Mesodermal cell (in vitro differentiated cells): Measurements from ENCODE around the gene KLF14.

Experiments used
- H3K27ac ChIP-seq: 2 replicates; pipeline ENCODE4 v1.7.0; 2013; ENCODE audit warnings: mild to moderate bottlenecking, low read depth, low read length, moderate library complexity; ENCODE audit not compliant: severe bottlenecking
- H3K36me3 ChIP-seq: 2 replicates; pipeline ENCODE4 v1.7.1; 2013; ENCODE audit warnings: mild to moderate bottlenecking, low read length, moderate library complexity; ENCODE audit not compliant: control insufficient read depth, insufficient read depth
- H3K4me1 ChIP-seq: one replicate; pipeline ENCODE4 v1.7.1; 2013; ENCODE audit warnings: mild to moderate bottlenecking, low read length; ENCODE audit not compliant: insufficient read depth, control insufficient read depth, poor library complexity, severe bottlenecking
- H3K4me3 ChIP-seq: 2 replicates; pipeline ENCODE4 v1.7.0; 2013; ENCODE audit warnings: low read length, control low read depth, mild to moderate bottlenecking; ENCODE audit not compliant: insufficient read depth, poor library complexity, severe bottlenecking; ENCODE audit errors: extremely low read depth
- H3K9me3 ChIP-seq: 2 replicates; pipeline ENCODE4 v1.7.1; 2013; ENCODE audit warnings: mild to moderate bottlenecking, low read length, moderate library complexity; ENCODE audit not compliant: control insufficient read depth
- WGBS, 2 experiments: methylation state at CpG; one replicate each; pipeline ENCODE4 v1.1.5; 2013; ENCODE audit warnings: missing lambda C conversion rate in 2 of 2; ENCODE audit not compliant: insufficient coverage in 2 of 2; 5-methylcytosine and 5-hydroxymethylcytosine counted together

Gene KLF14

GRCh38 chr7:130748531-130749389 is 14.8 kb upstream of the KLF14 start:
- WGBS, 2 experiments: no CpG with 5 or more reads among the region's 5 CpGs
- Histone ChIP-seq H3K4me1 (no peaks in the 10 kb centered on the region), H3K9me3 (no peaks in the 10 kb centered on the region), H3K27ac (no peak overlapping the region), H3K4me3 (no peak overlapping the region), H3K36me3 (no peaks in the 10 kb centered on the region)

- no peak overlapping the region for H3K4me3 ChIP-seq
- H3K9me3 ChIP-seq: no peaks in the 10 kb centered on the region
- 40 to 74% methylated on average over 3 of the region's 3 CpGs for WGBS, 2 experiments
- H3K36me3 ChIP-seq: no peaks in the 10 kb centered on the region
- no peaks in the 10 kb centered on the region for H3K4me1 ChIP-seq
- H3K27ac ChIP-seq: no peak overlapping the region
These were observed 7.5 kb upstream of the KLF14 start for GRCh38 chr7:130741331-130741995.

DNA sequence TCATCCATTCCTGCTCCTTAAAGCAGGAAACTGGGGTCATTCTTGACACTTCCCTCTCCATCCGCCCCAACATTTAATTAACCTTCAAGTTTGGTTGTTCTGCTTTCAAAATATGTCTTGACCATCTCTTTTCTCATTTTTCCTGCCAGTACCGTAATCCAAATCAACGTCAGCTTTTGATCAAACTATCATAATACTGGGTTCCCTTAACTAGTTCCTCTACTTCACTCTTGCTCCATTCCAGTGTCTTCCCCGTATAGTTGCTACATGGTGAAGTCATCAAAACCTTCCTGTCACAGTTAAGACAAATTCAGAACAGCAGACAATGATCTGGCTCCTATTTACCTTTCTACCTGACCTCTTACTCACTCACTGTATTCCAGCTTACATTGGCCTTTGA is 6.6 kb upstream of the KLF14 start:
- Histone ChIP-seq H3K4me3 (no peak overlapping the region), H3K4me1 (no peaks in the 10 kb centered on the region), H3K36me3 (no peaks in the 10 kb centered on the region), H3K27ac (no peak overlapping the region), H3K9me3 (no peaks in the 10 kb centered on the region)
- 81 to 82% methylated on average over 4 of the region's 4 CpGs for WGBS, 2 experiments

DNA sequence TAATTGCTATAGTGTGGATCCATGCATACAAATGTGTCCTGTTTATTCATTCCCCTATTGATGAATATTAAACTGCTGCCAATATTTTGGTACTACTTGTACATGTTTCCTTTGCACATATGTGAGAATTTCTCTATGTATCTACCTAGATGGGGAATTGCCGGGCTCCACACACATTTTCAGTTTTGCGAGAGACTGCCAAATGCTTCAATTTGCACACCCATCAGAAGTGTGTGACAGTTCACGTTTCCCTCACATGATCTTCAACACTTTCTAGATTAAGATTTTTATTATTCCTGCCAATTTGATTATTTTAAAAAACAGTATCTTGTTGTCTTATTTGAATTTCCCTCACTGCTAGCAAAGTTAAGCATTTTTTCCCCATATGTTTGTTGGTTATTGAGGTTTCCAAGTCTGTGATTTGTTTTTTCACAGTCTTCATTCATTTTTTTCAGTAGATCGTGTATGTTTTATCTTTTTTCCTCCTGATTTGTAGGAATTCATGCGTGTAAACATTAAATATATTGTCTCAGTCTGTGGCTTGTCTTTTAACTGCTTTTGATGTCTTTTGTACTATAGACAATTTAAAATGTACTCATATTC is 2.4 kb upstream of the KLF14 start:
- Histone ChIP-seq H3K4me3 (no peak overlapping the region), H3K36me3 (no peaks in the 10 kb centered on the region), H3K4me1 (peaks cover 6% of the 10 kb centered on the region), H3K9me3 (peaks cover 16% of the 10 kb centered on the region), H3K27ac (no peak overlapping the region)
- no CpG with 5 or more reads among the region's 5 CpGs for WGBS, 2 experiments

- Histone ChIP-seq H3K4me1 (peaks cover 6% of the 10 kb centered on the region), H3K36me3 (no peaks in the 10 kb centered on the region), H3K4me3 (peak overlapping the region; percentile 49), H3K27ac (no peak overlapping the region), H3K9me3 (peaks cover 16% of the 10 kb centered on the region)
- 0% methylated on average over 2 of the region's 13 CpGs for WGBS, 2 experiments
These were observed 1.1 kb upstream of the KLF14 start for GRCh38 chr7:130734815-130735716.

DNA sequence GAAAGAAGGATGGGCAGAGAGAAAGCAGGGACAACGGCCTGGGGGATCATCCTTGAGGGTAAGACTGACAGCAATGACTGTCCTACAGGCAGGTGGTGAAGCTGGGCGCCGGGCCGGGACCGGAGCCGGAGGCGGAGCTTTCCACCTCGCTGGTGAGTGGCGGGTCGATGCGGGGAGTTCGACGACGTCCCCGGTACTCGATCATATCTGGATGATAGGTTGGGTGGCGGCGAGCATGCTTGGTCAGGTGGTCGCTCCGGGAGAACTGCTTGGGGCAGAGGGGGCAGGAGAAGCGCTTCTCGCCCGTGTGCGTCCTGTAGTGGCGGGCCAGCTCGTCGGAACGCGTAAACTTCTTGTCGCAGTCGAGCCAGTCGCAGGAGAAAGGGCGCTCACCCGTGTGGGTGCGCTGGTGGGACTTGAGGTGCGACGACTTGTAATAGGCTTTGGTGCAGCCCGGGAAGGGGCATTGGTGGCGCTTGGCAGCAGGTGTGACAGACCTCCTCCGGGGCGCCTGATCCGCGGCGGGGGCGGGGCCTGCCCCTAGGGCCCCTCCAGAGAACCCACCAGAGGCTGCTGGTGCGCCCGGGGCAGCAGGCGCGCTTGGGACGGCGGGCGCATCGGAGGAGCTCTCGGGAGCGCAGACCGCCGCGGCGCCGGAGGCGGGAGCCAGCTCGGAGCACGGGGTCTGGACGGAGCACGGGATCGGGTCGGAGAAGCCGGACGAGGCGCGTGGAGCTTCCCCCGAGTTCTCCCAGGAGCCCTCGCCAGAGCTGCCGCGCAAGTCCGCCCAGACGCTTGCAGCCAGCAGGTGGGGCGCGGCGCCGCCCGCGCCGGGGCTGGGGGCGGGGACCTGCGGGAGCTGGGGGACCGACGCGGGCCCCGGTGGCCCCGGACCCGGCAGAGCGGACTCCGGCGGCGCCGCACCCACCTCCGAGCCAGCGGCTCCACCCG is 752 bp downstream of the KLF14 start:
- WGBS, 2 experiments: 4% methylated on average over 61 to 73 of the region's 100 CpGs
- Histone ChIP-seq H3K27ac (no peak overlapping the region), H3K4me1 (peaks cover 6% of the 10 kb centered on the region), H3K36me3 (no peaks in the 10 kb centered on the region), H3K4me3 (peak overlapping the region; percentile 49), H3K9me3 (peaks cover 16% of the 10 kb centered on the region)

- no peaks in the 10 kb centered on the region for H3K4me1 ChIP-seq
- no peak overlapping the region for H3K27ac ChIP-seq
- WGBS, 2 experiments: 75 to 83% methylated on average over 2 of the region's 4 CpGs
- H3K36me3 ChIP-seq: no peaks in the 10 kb centered on the region
- H3K9me3 ChIP-seq: no peaks in the 10 kb centered on the region
- H3K4me3 ChIP-seq: no peak overlapping the region
These were observed 10.2 kb downstream of the KLF14 start for GRCh38 chr7:130723784-130724183.

DNA sequence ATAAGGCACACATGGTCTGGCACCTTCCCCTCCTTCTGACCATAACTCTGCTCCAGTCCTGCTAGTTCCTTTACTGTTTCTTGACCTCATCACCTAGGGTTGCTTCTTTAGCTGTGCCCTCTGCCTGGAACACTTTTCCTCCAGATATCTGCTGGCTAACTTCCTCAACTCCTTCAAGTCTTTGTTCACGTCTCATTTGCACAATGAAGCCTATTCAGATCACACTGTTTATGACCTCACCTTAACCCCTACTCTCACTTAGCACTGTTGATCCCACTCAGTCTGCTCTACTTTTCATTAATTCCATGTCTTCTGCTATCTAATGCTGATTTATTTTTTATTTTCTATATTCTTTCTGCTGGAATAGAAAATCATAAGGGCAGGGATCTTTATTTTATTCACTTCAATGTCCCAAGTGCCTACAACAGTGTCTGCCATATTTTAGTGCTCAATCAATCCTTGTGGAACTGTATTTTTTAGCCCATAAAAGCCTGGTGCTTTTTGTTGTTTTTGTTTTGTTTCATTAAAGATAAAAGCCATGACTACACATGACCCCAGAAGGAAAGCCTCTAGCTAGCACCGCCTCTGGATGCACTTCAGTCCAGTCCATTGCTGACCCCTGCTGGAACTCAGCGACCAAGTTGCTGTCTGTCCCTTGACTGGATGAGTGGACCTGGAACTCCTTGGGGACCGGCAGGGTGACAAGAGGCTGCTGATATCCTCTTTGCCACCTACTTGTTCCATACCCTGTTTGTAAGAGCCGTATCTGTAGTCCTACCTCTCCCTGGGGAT is 12.3 kb downstream of the KLF14 start:
- H3K9me3 ChIP-seq: no peaks in the 10 kb centered on the region
- peak overlapping the region; percentile 53 for H3K27ac ChIP-seq
- H3K36me3 ChIP-seq: no peaks in the 10 kb centered on the region
- 36 to 48% methylated on average over 3 to 4 of the region's 5 CpGs for WGBS, 2 experiments
- no peaks in the 10 kb centered on the region for H3K4me1 ChIP-seq
- H3K4me3 ChIP-seq: no peak overlapping the region

GRCh38 chr7:130719541-130719940 is 14.5 kb downstream of the KLF14 start:
- Histone ChIP-seq H3K4me3 (no peak overlapping the region), H3K4me1 (no peaks in the 10 kb centered on the region), H3K9me3 (no peaks in the 10 kb centered on the region), H3K36me3 (no peaks in the 10 kb centered on the region), H3K27ac (no peak overlapping the region)
- WGBS, 2 experiments: 90 to 100% methylated on average over 1 to 2 of the region's 2 CpGs
